ENCODE measurements around the gene ARAP1. TPM values are rescaled to one million over a fixed set of nuclear protein-coding genes. Genes with fewer than 3 reads are reported as not detected.

Gene ARAP1
- total RNA-seq, 1 donor, result 95.2 TPM

DNA sequence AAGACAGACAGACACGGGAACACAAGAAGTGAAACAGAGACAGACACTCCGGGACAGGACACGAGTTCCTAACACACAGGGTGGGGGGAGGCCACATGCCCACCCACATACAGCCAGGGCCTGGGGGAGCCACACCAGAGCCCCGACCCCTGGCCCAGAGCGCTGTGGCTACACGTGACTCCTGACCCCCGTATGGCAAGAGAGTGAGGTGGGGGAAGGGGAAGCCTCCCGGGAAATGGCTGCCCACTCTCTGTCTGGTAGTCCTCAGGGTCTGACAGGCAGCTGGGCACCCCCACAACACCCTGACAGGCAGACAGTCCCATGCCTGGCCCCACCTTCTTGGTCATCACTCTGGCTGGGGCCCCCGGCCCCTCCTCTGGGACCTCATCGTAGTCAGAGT is 39.4 kb downstream of the ARAP1 start:
- H3K4me3 ChIP-seq (ENCODE audit: insufficient read depth, low read length), result peak overlapping the region; percentile 55
- no peaks in the 10 kb centered on the region for H3K27me3 ChIP-seq (ENCODE audit: insufficient read depth, low read length)
- TF ChIP-seq, protein P1, sequence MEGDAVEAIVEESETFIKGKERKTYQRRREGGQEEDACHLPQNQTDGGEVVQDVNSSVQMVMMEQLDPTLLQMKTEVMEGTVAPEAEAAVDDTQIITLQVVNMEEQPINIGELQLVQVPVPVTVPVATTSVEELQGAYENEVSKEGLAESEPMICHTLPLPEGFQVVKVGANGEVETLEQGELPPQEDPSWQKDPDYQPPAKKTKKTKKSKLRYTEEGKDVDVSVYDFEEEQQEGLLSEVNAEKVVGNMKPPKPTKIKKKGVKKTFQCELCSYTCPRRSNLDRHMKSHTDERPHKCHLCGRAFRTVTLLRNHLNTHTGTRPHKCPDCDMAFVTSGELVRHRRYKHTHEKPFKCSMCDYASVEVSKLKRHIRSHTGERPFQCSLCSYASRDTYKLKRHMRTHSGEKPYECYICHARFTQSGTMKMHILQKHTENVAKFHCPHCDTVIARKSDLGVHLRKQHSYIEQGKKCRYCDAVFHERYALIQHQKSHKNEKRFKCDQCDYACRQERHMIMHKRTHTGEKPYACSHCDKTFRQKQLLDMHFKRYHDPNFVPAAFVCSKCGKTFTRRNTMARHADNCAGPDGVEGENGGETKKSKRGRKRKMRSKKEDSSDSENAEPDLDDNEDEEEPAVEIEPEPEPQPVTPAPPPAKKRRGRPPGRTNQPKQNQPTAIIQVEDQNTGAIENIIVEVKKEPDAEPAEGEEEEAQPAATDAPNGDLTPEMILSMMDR (IDR thresholded peaks at IDR 0.05; ENCODE audit: extremely low read depth, low read depth, low read length), result no peak
- DNase-seq (ENCODE audit: insufficient read length, low spot score, missing footprints), result peak; percentile 59
- peaks cover 33% of the 10 kb centered on the region for H3K36me3 ChIP-seq (ENCODE audit: insufficient read depth, low read length)
- H3K79me2 ChIP-seq (ENCODE audit: insufficient read depth, low read length), result peaks cover 50% of the 10 kb centered on the region
- H3K9me3 ChIP-seq (ENCODE audit: low read depth, low read length), result no peaks in the 10 kb centered on the region
- peak overlapping the region; percentile 75 for H3K4me2 ChIP-seq (ENCODE audit: insufficient read depth, low read length)
- peaks cover 7% of the 10 kb centered on the region for H3K4me1 ChIP-seq (ENCODE audit: insufficient read depth, low read length)
- peak overlapping the region; percentile 17 for H3K27ac ChIP-seq (ENCODE audit: low read depth, low read length)
- H4K20me1 ChIP-seq (ENCODE audit: insufficient read depth, low read length), result peaks cover 48% of the 10 kb centered on the region
- no peak overlapping the region for H2AFZ ChIP-seq (ENCODE audit: low read length)

DNA sequence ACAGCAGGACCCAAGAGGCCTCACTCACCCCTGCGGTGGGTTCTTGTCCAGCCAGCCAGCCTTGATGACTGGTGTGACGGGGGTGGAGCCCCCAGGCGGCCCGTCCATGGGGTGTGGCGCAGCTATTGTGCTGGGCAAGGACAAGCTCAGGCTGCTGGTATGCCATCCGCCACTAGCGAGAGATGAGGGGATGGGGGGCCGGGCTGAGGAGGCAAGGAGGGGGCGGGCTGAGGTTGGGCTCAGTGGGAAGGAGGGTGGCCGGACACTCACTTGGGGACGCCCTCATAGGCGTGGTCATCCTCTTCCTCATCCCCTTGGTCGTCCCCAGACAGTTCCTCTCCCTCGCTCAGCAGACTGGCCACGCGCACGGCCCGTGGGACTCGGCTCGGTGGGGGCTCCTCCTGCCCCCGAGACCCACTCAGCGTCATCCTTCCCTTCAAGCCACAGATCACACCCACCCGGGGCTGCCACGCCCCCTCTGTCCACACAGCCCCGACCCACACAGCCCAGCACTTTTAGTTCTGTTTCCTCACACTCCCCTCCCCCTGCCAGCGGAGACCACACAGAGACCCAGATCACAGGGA is 39.9 kb downstream of the ARAP1 start:
- no peaks in the 10 kb centered on the region for H3K27me3 ChIP-seq (ENCODE audit: insufficient read depth, low read length)
- no peaks in the 10 kb centered on the region for H3K9me3 ChIP-seq (ENCODE audit: low read depth, low read length)
- H3K79me2 ChIP-seq (ENCODE audit: insufficient read depth, low read length), result peaks cover 44% of the 10 kb centered on the region
- peaks cover 49% of the 10 kb centered on the region for H4K20me1 ChIP-seq (ENCODE audit: insufficient read depth, low read length)
- peak; percentile 92 for DNase-seq (ENCODE audit: insufficient read length, low spot score, missing footprints)
- TF ChIP-seq, protein P1 (IDR thresholded peaks at IDR 0.05; ENCODE audit: extremely low read depth, low read depth, low read length), result no peak
- H2AFZ ChIP-seq (ENCODE audit: low read length), result no peak overlapping the region
- H3K4me1 ChIP-seq (ENCODE audit: insufficient read depth, low read length), result peaks cover 7% of the 10 kb centered on the region
- H3K4me3 ChIP-seq (ENCODE audit: insufficient read depth, low read length), result peak overlapping the region; percentile 55
- peaks cover 30% of the 10 kb centered on the region for H3K36me3 ChIP-seq (ENCODE audit: insufficient read depth, low read length)
- H3K27ac ChIP-seq (ENCODE audit: low read depth, low read length), result peak overlapping the region; percentile 17
- peak overlapping the region; percentile 75 for H3K4me2 ChIP-seq (ENCODE audit: insufficient read depth, low read length)

DNA sequence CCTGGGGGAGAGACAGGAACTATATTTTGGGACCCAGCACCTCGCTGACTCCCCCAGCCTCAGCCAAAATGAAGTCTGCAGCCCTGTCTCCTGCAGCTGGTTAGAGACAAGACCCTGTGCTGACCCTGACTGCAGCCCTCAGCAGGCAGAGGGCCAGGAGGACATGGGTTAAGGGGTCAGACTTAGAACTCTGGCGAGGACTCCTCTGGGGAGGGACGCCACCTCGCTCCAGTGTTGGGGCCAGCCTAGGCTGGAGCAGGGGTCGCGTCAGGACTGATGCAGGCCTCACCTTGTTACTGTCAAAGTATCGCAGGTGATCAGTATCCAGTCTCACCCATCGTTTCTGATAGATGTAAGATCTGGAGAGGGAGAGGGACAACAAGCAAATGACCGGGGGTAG is 41.1 kb downstream of the ARAP1 start:
- H3K4me2 ChIP-seq (ENCODE audit: insufficient read depth, low read length), result no peak overlapping the region
- TF ChIP-seq, protein P1 (IDR thresholded peaks at IDR 0.05; ENCODE audit: extremely low read depth, low read depth, low read length), result no peak
- H3K36me3 ChIP-seq (ENCODE audit: insufficient read depth, low read length), result peaks cover 29% of the 10 kb centered on the region

DNA sequence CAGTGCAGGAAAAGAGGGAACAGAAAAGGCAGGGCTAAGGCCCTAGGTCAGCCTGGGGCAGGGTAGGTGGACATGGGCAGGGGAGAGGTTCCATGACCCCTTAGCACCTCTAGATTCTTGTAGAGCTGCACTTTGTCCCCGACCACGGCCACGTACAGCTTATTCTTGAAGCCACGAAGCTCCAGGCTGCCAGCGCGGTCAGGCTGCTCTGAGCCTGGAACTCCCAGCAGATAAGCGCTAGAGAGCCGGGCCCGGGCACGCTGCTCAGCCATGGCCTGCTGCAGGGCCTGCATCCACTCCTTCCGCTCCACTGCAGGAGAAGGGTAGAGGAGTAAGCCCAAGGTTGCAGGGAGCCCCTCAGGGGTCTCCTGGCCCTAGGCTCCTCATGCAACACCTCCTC is 41.9 kb downstream of the ARAP1 start:
- Histone ChIP-seq H3K4me1 (ENCODE audit: insufficient read depth, low read length) (peaks cover 7% of the 10 kb centered on the region), H3K36me3 (ENCODE audit: insufficient read depth, low read length) (peaks cover 29% of the 10 kb centered on the region), H3K9me3 (ENCODE audit: low read depth, low read length) (no peaks in the 10 kb centered on the region), H3K4me3 (ENCODE audit: insufficient read depth, low read length) (no peak overlapping the region), H3K27ac (ENCODE audit: low read depth, low read length) (no peak overlapping the region), H3K27me3 (ENCODE audit: insufficient read depth, low read length) (no peaks in the 10 kb centered on the region), H3K79me2 (ENCODE audit: insufficient read depth, low read length) (peaks cover 29% of the 10 kb centered on the region), H4K20me1 (ENCODE audit: insufficient read depth, low read length) (peaks cover 43% of the 10 kb centered on the region), H2AFZ (ENCODE audit: low read length) (no peak overlapping the region), H3K4me2 (ENCODE audit: insufficient read depth, low read length) (no peak overlapping the region)
- peak; percentile 51 for DNase-seq (ENCODE audit: insufficient read length, low spot score, missing footprints)
- TF ChIP-seq, protein P1 (IDR thresholded peaks at IDR 0.05; ENCODE audit: extremely low read depth, low read depth, low read length), result no peak

More for the DNA sequence above, 41.1 kb downstream of the ARAP1 start:
- no peaks in the 10 kb centered on the region for H3K27me3 ChIP-seq (ENCODE audit: insufficient read depth, low read length)
- no peak overlapping the region for H3K4me3 ChIP-seq (ENCODE audit: insufficient read depth, low read length)
- no peak overlapping the region for H2AFZ ChIP-seq (ENCODE audit: low read length)
- DNase-seq (ENCODE audit: insufficient read length, low spot score, missing footprints), result peak; percentile 57
- H3K79me2 ChIP-seq (ENCODE audit: insufficient read depth, low read length), result peaks cover 33% of the 10 kb centered on the region
- peaks cover 45% of the 10 kb centered on the region for H4K20me1 ChIP-seq (ENCODE audit: insufficient read depth, low read length)
- H3K9me3 ChIP-seq (ENCODE audit: low read depth, low read length), result no peaks in the 10 kb centered on the region
- no peak overlapping the region for H3K27ac ChIP-seq (ENCODE audit: low read depth, low read length)
- H3K4me1 ChIP-seq (ENCODE audit: insufficient read depth, low read length), result peaks cover 7% of the 10 kb centered on the region

Data from osteoblast (primary cell).